ENCODE results near the gene PARS2. TPM values are rescaled to one million over a fixed set of nuclear protein-coding genes. Genes with fewer than 3 reads are reported as not detected.

Gene PARS2
- total RNA-seq, 1 experiment from 2014 or later: 25.2 TPM

- no peaks in the 10 kb centered on the region for H3K27me3 ChIP-seq (ENCODE audit: control insufficient read depth, insufficient read depth, low read length)
- DNase-seq: no peak
- H3K36me3 ChIP-seq (replicated peaks; ENCODE audit: control insufficient read depth, insufficient read depth, low read length): no peaks in the 10 kb centered on the region
Measured at GRCh38 chr1:54767526-54767925, 3.2 kb upstream of the PARS2 start.

GRCh38 chr1:54766726-54767125 is 2.4 kb upstream of the PARS2 start:
- Histone ChIP-seq H3K4me3 (ENCODE audit: insufficient read depth, low read depth, low read length) (no peak overlapping the region), H3K27me3 (ENCODE audit: control insufficient read depth, insufficient read depth, low read length) (no peaks in the 10 kb centered on the region), H3K36me3 (replicated peaks; ENCODE audit: control insufficient read depth, insufficient read depth, low read length) (no peaks in the 10 kb centered on the region)
- DNase-seq: no peak

More at GRCh38 chr1:54767526-54767925, 3.2 kb upstream of the PARS2 start:
- H3K4me3 ChIP-seq (ENCODE audit: insufficient read depth, low read depth, low read length): no peak overlapping the region

DNA sequence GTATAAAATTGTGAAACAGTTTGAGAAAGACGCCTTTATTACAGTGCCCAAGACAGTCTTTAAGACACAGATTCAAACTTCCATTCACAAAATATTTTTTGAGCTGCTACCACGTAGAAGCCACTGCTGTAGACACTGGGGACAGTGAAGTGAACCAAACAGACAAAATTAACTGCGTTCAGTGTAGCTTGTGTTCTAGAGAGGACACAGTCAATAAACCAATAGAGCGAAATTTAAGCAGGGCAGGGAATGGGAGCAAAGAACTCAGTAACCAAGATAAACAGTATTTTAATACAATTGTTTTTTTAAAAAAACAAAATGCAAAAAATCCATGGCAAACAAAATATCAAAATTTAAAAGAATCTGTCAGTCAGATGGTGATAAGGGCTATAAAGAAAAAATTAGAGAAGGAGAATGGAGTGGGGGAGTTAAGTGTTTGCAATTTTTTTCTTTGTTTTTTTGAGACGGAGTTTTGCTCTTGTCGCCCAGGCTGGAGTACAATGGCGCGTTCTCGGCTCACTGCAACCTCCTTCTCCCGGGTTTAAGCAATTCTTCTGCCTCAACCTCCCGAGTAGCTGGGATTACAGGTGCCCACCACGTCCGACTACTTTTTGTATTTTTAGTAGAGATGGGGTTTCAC is 719 bp upstream of the PARS2 start:
- no peak for DNase-seq
- no peaks in the 10 kb centered on the region for H3K36me3 ChIP-seq (replicated peaks; ENCODE audit: control insufficient read depth, insufficient read depth, low read length)
- H3K27me3 ChIP-seq (ENCODE audit: control insufficient read depth, insufficient read depth, low read length): no peaks in the 10 kb centered on the region
- H3K4me3 ChIP-seq (ENCODE audit: insufficient read depth, low read depth, low read length): peak overlapping the region; percentile 31

DNA sequence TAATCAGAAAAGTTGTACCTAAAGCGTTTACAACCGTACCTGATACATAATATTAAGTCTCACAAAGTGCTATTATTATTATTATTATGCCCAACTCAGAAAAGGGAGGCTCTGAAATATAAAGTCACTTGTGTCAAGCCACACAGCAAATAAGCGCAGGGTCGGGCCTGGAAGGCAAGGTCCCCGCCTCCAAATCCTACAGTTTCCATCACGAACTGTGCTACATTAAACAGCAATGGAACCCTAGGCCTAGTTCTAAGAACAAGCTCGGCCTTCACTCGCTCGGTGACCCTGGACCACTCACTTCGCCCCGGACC is 549 bp downstream of the PARS2 start:
- Histone ChIP-seq H3K36me3 (replicated peaks; ENCODE audit: control insufficient read depth, insufficient read depth, low read length) (no peaks in the 10 kb centered on the region), H3K27me3 (ENCODE audit: control insufficient read depth, insufficient read depth, low read length) (no peaks in the 10 kb centered on the region)
- no peak for DNase-seq

DNA sequence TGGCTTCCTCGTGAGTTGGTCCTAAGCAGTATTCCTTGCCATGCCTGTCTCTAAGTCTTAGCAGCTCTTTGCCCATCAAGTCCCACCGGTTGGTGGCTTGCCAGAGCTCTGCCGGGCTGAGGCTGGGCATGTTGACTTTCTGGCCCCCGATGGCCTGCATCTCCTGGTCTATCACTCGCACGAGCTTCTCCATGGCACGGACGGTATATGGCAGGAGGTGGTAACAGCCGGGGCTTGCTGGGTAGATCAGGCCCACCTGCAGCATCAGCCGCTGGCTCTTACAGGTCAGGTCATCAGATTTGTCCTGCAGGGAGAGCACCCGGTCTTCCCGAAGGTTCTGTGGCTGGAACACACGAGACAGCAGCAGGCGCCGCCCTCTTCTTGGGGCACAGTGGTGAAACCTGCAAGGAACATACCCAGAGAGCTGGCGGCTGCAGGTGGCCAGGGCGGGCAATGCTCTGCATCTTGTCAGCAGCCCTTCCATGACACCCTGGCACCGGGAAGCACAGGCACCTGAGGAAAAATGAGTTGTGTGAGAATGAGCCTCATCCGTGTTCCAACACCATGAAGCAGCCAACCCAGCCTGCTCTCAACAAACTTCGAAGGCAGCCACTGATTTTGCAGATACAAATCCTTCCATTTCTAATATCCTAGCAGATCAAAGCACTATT is 5.5 kb downstream of the PARS2 start:
- Histone ChIP-seq H3K36me3 (replicated peaks; ENCODE audit: control insufficient read depth, insufficient read depth, low read length) (peaks cover 6% of the 10 kb centered on the region), H3K4me3 (ENCODE audit: insufficient read depth, low read depth, low read length) (no peak overlapping the region), H3K27me3 (ENCODE audit: control insufficient read depth, insufficient read depth, low read length) (no peaks in the 10 kb centered on the region)
- no peak for DNase-seq

More for the DNA sequence above, 549 bp downstream of the PARS2 start:
- H3K4me3 ChIP-seq (ENCODE audit: insufficient read depth, low read depth, low read length): peak overlapping the region; percentile 98

DNA sequence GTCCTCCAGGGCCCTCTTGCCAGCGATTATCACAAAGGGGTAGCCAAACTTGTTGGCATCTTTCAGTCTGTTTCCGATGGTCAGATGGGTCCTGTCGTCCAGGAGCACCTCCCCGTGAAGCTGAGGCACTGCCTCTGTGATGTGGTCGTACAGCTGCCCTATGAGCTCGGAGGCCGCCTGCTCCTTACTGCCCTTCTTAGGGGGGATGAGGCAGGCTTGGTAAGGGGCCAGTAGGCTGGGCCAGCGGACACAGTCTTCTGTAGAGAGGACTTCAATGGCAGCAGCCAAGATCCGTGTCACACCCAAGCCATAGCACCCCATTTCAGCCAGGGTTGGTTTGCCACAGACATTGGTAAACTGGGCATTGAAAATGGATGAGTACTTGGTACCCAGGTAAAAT is 6.5 kb downstream of the PARS2 start:
- Histone ChIP-seq H3K27me3 (ENCODE audit: control insufficient read depth, insufficient read depth, low read length) (no peaks in the 10 kb centered on the region), H3K36me3 (replicated peaks; ENCODE audit: control insufficient read depth, insufficient read depth, low read length) (peaks cover 6% of the 10 kb centered on the region), H3K4me3 (ENCODE audit: insufficient read depth, low read depth, low read length) (no peak overlapping the region)
- DNase-seq: no peak

DNA sequence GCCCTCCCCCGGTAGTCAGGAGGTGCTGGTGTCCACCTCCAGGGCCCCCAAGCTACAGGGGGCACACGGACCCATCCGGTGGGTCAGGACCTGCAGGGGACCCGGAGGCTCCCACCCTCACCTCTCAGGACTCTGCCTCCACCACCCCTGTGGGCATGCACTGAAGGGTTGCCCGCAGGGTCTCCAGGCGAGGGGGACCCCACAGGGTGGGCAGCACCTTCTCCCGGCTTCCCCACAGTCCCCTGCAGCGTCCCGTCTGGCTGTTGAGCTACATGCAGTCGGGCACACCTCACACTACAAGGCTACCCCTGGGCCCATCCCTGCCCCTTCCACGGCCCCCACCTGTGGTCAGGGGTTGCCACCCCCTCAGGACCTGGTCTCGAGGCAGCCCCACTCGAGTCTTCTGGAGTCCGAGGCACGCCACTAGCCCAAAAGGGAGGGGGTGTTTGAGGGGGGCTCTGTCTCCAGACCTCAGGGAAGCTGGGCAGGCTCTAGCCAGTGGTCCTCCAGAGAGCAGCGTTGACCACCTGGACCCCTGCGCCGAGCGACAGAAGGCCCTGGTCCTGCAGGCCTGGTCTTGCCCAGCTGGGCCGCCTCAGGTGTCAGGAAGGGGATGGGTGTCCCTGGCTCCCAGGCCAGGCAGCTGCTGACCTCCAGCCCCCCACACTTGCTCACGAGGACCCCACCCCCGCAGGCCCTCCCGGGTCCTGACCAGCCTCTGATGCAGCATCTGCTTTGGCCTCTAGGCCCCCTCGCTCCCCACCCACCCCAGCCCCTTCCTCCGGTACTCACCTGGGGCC is 9.6 kb downstream of the PARS2 start:
- H3K36me3 ChIP-seq (replicated peaks; ENCODE audit: control insufficient read depth, insufficient read depth, low read length): peaks cover 6% of the 10 kb centered on the region
- peak; percentile 29 for DNase-seq
- H3K27me3 ChIP-seq (ENCODE audit: control insufficient read depth, insufficient read depth, low read length): no peaks in the 10 kb centered on the region; the same call in 1 of the 2 replicates
- no peak overlapping the region for H3K4me3 ChIP-seq (ENCODE audit: insufficient read depth, low read depth, low read length)

DNA sequence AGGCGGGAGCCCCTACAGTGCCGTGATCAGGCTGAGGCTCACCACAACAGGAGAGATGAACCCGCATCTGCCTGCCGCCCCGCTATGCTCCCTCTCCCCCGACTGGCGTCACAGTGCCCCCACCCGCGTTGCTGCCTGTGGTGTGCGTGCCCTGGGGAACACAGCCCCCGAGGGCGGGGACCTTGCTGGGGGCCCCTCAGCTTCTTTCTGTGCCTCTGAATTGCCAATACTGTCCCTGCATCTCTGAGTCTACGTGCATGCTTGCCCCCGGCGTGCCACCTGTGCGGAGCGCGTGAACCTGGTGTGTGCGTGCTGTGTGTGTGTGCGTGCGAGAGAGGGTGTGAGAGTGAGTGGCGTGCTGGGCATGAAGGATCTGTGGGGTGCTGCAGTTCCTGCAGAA is 10.3 kb downstream of the PARS2 start:
- Histone ChIP-seq H3K36me3 (replicated peaks; ENCODE audit: control insufficient read depth, insufficient read depth, low read length) (peaks cover 6% of the 10 kb centered on the region), H3K4me3 (ENCODE audit: insufficient read depth, low read depth, low read length) (no peak overlapping the region), H3K27me3 (ENCODE audit: control insufficient read depth, insufficient read depth, low read length) (no peaks in the 10 kb centered on the region; the same call in 1 of the 2 replicates)
- no peak for DNase-seq

DNA sequence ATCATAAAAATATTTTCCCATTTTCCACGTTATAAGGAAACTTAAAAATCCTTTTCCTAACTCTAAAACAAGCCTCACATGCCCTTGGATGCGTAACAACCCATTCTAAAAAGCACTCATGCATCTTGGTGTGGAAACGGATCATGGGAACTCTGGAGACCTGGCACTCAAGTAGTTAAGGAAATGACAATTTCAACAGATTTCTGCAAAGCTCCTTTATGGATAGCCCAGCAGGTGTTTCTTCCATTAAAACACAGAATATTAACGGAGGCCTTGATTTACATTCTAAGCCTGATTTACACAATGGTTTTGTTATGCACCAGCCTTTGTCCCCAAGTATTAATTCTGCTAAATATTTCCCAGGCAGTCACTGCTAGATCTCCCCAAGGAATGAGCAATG is 12.9 kb downstream of the PARS2 start:
- DNase-seq: peak; percentile 25

DNA sequence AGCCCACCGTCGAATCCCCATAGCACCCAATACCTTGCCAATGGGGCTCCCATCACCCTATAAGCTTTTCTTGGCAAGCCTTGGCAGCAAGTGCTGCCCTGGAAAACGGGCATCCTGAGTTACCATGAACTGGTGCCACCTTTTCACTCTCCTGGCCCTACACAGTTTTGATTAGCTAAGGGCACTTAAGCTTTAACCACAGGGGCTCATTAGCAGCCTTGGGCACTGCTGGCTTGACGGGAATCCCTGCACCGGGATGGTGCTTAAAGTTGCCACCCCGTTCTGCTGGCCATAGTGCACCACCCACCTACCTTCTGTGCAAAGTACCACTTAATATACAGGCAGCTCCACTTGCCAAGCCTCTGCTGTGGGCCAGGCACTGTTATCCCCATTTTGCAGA is 13.7 kb downstream of the PARS2 start:
- DNase-seq: no peak
- no peaks in the 10 kb centered on the region; the same call in 1 of the 2 replicates for H3K27me3 ChIP-seq (ENCODE audit: control insufficient read depth, insufficient read depth, low read length)
- H3K36me3 ChIP-seq (replicated peaks; ENCODE audit: control insufficient read depth, insufficient read depth, low read length): no peaks in the 10 kb centered on the region
- no peak overlapping the region for H3K4me3 ChIP-seq (ENCODE audit: insufficient read depth, low read depth, low read length)

More for the DNA sequence above, 12.9 kb downstream of the PARS2 start:
- H3K27me3 ChIP-seq (ENCODE audit: control insufficient read depth, insufficient read depth, low read length): no peaks in the 10 kb centered on the region; the same call in 1 of the 2 replicates
- H3K36me3 ChIP-seq (replicated peaks; ENCODE audit: control insufficient read depth, insufficient read depth, low read length): no peaks in the 10 kb centered on the region; the same call in 1 of the 2 replicates
- H3K4me3 ChIP-seq (ENCODE audit: insufficient read depth, low read depth, low read length): no peak overlapping the region

DNA sequence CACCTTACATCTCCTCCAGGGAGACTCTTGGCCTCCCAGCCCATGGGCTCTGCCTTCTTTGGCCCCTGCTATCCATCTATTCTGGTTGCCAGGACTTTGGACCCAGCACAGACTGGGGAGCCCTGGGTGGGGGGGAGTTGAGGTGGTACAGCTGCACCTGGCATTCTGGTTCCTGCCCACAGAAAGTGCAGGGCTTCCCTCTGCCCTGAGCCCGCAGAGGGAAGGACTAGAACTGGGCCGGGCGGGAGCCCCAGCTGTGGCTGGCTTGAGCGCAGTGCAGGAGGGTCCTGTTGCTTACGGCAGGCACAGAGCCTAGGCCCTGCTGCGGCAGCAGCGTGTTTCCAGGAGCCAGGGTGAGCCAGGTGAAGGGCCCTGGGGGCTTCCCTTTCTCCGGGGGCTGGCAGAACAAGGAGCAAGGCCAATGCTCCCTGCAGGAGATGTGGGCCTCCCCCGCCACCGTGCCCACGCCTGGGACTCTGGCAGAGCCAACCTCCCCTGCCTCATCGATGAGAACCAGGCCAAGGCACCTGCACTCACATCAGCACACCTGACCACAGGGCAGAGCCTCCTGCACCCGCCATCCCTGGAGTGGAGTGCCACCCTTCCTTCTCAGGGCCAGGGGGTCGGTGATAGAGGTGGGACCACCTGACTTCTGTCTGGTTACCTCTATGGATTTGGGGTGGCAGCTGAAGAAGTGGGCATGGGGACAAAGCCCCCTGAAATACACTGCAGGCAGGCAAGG is 16.1 kb downstream of the PARS2 start:
- Histone ChIP-seq H3K4me3 (ENCODE audit: insufficient read depth, low read depth, low read length) (no peak overlapping the region), H3K36me3 (replicated peaks; ENCODE audit: control insufficient read depth, insufficient read depth, low read length) (no peaks in the 10 kb centered on the region), H3K27me3 (ENCODE audit: control insufficient read depth, insufficient read depth, low read length) (no peaks in the 10 kb centered on the region; the same call in 1 of the 2 replicates)
- DNase-seq: no peak

DNA sequence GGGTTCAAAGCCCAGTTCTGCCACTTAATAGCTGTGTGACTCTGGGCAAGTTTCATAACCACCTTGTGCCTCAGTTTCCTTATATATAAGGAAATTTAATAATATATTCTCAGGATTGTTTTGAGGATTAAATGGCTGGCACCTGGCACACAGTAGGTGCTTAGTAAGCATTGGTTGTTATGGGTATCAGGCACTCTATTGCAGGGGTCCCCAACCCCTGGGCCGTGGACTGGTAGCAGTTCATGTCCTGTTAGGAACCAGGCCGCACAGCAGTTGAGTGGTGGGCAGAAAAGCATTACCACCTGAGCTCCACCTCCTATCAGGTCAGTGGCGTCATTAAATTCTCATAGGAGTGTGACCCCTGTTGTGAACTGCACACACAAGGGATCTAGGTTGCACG is 18.5 kb downstream of the PARS2 start:
- DNase-seq: no peak
- H3K36me3 ChIP-seq (replicated peaks; ENCODE audit: control insufficient read depth, insufficient read depth, low read length): peaks cover 13% of the 10 kb centered on the region
- no peak overlapping the region for H3K4me3 ChIP-seq (ENCODE audit: insufficient read depth, low read depth, low read length)
- H3K27me3 ChIP-seq (ENCODE audit: control insufficient read depth, insufficient read depth, low read length): no peaks in the 10 kb centered on the region; the same call in 1 of the 2 replicates

DNA sequence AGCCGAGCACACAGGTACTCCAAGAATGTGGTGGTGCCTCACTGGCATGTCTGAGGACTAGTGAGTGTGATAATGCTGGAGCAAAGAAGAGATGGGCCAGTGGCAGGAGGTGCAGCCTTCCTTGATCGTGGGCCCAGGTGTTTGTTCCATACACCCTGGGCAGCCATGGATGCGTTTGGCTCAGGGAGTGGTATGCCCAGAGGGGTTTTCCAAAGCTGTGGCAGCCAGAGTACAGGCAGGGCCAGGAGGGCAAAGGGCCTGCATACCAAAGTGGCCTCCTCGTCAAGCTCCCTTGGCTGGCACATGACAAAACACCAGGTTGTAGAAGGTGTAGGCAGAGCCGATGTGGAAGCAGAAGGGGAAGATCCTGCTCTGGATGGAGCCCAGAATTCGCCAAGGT is 19.0 kb downstream of the PARS2 start:
- DNase-seq: no peak
- Histone ChIP-seq H3K27me3 (ENCODE audit: control insufficient read depth, insufficient read depth, low read length) (no peaks in the 10 kb centered on the region; the same call in 1 of the 2 replicates), H3K36me3 (replicated peaks; ENCODE audit: control insufficient read depth, insufficient read depth, low read length) (peaks cover 16% of the 10 kb centered on the region), H3K4me3 (ENCODE audit: insufficient read depth, low read depth, low read length) (no peak overlapping the region)

GRCh38 chr1:54744696-54745095 is 19.6 kb downstream of the PARS2 start:
- DNase-seq: no peak
- Histone ChIP-seq H3K36me3 (replicated peaks; ENCODE audit: control insufficient read depth, insufficient read depth, low read length) (peaks cover 19% of the 10 kb centered on the region), H3K27me3 (ENCODE audit: control insufficient read depth, insufficient read depth, low read length) (no peaks in the 10 kb centered on the region; the same call in 1 of the 2 replicates), H3K4me3 (ENCODE audit: insufficient read depth, low read depth, low read length) (no peak overlapping the region)

Measured in H7 (cell line).